Measurements from ENCODE around the gene CFAP20DC.
"Not testable (repeated sequence)": the region's sequence is repeated elsewhere in the genome, so short reads cannot be mapped to it uniquely, and the experiment has no call there.

The CFAP20DC gene

GRCh38 chr3:58864480-58864879, 185.3 kb downstream of the CFAP20DC start:
- H3K4me1 ChIP-seq (ENCODE audit: control insufficient read depth in 2 of 2, insufficient read depth in 2 of 2, low read length in 2 of 2): no peaks in the 10 kb centered on the region
- no peak overlapping the region for H3K4me3 ChIP-seq (ENCODE audit: low read length in 2 of 2)
- H3K9ac ChIP-seq (ENCODE audit: low read depth in 1 of 2, low read length in 2 of 2): no peak overlapping the region
- no peaks in the 10 kb centered on the region for H3K36me3 ChIP-seq (ENCODE audit: control insufficient read depth in 2 of 2, insufficient read depth in 2 of 2, low read length in 2 of 2)
- H3K9me3 ChIP-seq (ENCODE audit: control insufficient read depth in 2 of 2, low read length in 2 of 2): no peaks in the 10 kb centered on the region
- H3K27me3 ChIP-seq (ENCODE audit: control insufficient read depth in 2 of 2, insufficient read depth in 2 of 2, low read length in 2 of 2): no peaks in the 10 kb centered on the region
- H3K27ac ChIP-seq (ENCODE audit: low read depth in 2 of 2, low read length in 2 of 2): no peak overlapping the region

- H3K9me3 ChIP-seq (ENCODE audit: control insufficient read depth in 2 of 2, low read length in 2 of 2): no peaks in the 10 kb centered on the region
- no peaks in the 10 kb centered on the region for H3K36me3 ChIP-seq (ENCODE audit: control insufficient read depth in 2 of 2, insufficient read depth in 2 of 2, low read length in 2 of 2)
- no peaks in the 10 kb centered on the region for H3K4me1 ChIP-seq (ENCODE audit: control insufficient read depth in 2 of 2, insufficient read depth in 2 of 2, low read length in 2 of 2)
- no peaks in the 10 kb centered on the region for H3K27me3 ChIP-seq (ENCODE audit: control insufficient read depth in 2 of 2, insufficient read depth in 2 of 2, low read length in 2 of 2)
- H3K9ac ChIP-seq (ENCODE audit: low read depth in 1 of 2, low read length in 2 of 2): no peak overlapping the region
- H3K27ac ChIP-seq (ENCODE audit: low read depth in 2 of 2, low read length in 2 of 2): no peak overlapping the region
- no peak overlapping the region for H3K4me3 ChIP-seq (ENCODE audit: low read length in 2 of 2)
Measured at GRCh38 chr3:58863206-58863605, 186.6 kb downstream of the CFAP20DC start.

- Histone ChIP-seq H3K36me3 (ENCODE audit: control insufficient read depth in 2 of 2, insufficient read depth in 2 of 2, low read length in 2 of 2) (no peaks in the 10 kb centered on the region), H3K4me1 (ENCODE audit: control insufficient read depth in 2 of 2, insufficient read depth in 2 of 2, low read length in 2 of 2) (no peaks in the 10 kb centered on the region), H3K27ac (ENCODE audit: low read depth in 2 of 2, low read length in 2 of 2) (no peak overlapping the region), H3K9me3 (ENCODE audit: control insufficient read depth in 2 of 2, low read length in 2 of 2) (no peaks in the 10 kb centered on the region), H3K4me3 (ENCODE audit: low read length in 2 of 2) (no peak overlapping the region), H3K9ac (ENCODE audit: low read depth in 1 of 2, low read length in 2 of 2) (no peak overlapping the region), H3K27me3 (ENCODE audit: control insufficient read depth in 2 of 2, insufficient read depth in 2 of 2, low read length in 2 of 2) (no peaks in the 10 kb centered on the region)
Measured at GRCh38 chr3:58861551-58861950, 188.3 kb downstream of the CFAP20DC start.

GRCh38 chr3:58858126-58858525, 191.7 kb downstream of the CFAP20DC start:
- Histone ChIP-seq H3K9me3 (ENCODE audit: control insufficient read depth in 2 of 2, low read length in 2 of 2) (no peaks in the 10 kb centered on the region), H3K4me1 (ENCODE audit: control insufficient read depth in 2 of 2, insufficient read depth in 2 of 2, low read length in 2 of 2) (no peaks in the 10 kb centered on the region), H3K9ac (ENCODE audit: low read depth in 1 of 2, low read length in 2 of 2) (no peak overlapping the region), H3K27ac (ENCODE audit: low read depth in 2 of 2, low read length in 2 of 2) (no peak overlapping the region), H3K36me3 (ENCODE audit: control insufficient read depth in 2 of 2, insufficient read depth in 2 of 2, low read length in 2 of 2) (no peaks in the 10 kb centered on the region), H3K4me3 (ENCODE audit: low read length in 2 of 2) (no peak overlapping the region), H3K27me3 (ENCODE audit: control insufficient read depth in 2 of 2, insufficient read depth in 2 of 2, low read length in 2 of 2) (no peaks in the 10 kb centered on the region)

GRCh38 chr3:58857402-58857801, 192.4 kb downstream of the CFAP20DC start:
- Histone ChIP-seq H3K27me3 (ENCODE audit: control insufficient read depth in 2 of 2, insufficient read depth in 2 of 2, low read length in 2 of 2) (no peaks in the 10 kb centered on the region), H3K9ac (ENCODE audit: low read depth in 1 of 2, low read length in 2 of 2) (no peak overlapping the region), H3K27ac (ENCODE audit: low read depth in 2 of 2, low read length in 2 of 2) (no peak overlapping the region), H3K4me3 (ENCODE audit: low read length in 2 of 2) (no peak overlapping the region), H3K4me1 (ENCODE audit: control insufficient read depth in 2 of 2, insufficient read depth in 2 of 2, low read length in 2 of 2) (no peaks in the 10 kb centered on the region), H3K36me3 (ENCODE audit: control insufficient read depth in 2 of 2, insufficient read depth in 2 of 2, low read length in 2 of 2) (no peaks in the 10 kb centered on the region), H3K9me3 (ENCODE audit: control insufficient read depth in 2 of 2, low read length in 2 of 2) (no peaks in the 10 kb centered on the region)

GRCh38 chr3:58848826-58849225, 201.0 kb downstream of the CFAP20DC start:
- Histone ChIP-seq H3K4me1 (ENCODE audit: control insufficient read depth in 2 of 2, insufficient read depth in 2 of 2, low read length in 2 of 2) (no peaks in the 10 kb centered on the region), H3K36me3 (ENCODE audit: control insufficient read depth in 2 of 2, insufficient read depth in 2 of 2, low read length in 2 of 2) (no peaks in the 10 kb centered on the region), H3K9me3 (ENCODE audit: control insufficient read depth in 2 of 2, low read length in 2 of 2) (no peaks in the 10 kb centered on the region), H3K4me3 (ENCODE audit: low read length in 2 of 2) (no peak overlapping the region), H3K27me3 (ENCODE audit: control insufficient read depth in 2 of 2, insufficient read depth in 2 of 2, low read length in 2 of 2) (no peaks in the 10 kb centered on the region), H3K27ac (ENCODE audit: low read depth in 2 of 2, low read length in 2 of 2) (no peak overlapping the region), H3K9ac (ENCODE audit: low read depth in 1 of 2, low read length in 2 of 2) (no peak overlapping the region)

- not testable (repeated sequence) for H3K4me3 ChIP-seq (ENCODE audit: low read length in 2 of 2); H3K9ac ChIP-seq (ENCODE audit: low read depth in 1 of 2, low read length in 2 of 2); H3K9me3 ChIP-seq (ENCODE audit: control insufficient read depth in 2 of 2, low read length in 2 of 2); H3K27ac ChIP-seq (ENCODE audit: low read depth in 2 of 2, low read length in 2 of 2); H3K4me1 ChIP-seq (ENCODE audit: control insufficient read depth in 2 of 2, insufficient read depth in 2 of 2, low read length in 2 of 2); H3K27me3 ChIP-seq (ENCODE audit: control insufficient read depth in 2 of 2, insufficient read depth in 2 of 2, low read length in 2 of 2); H3K36me3 ChIP-seq (ENCODE audit: control insufficient read depth in 2 of 2, insufficient read depth in 2 of 2, low read length in 2 of 2)
Measured at GRCh38 chr3:58842050-58842747, 207.6 kb downstream of the CFAP20DC start.

- Histone ChIP-seq H3K27ac (ENCODE audit: low read depth in 2 of 2, low read length in 2 of 2) (no peak overlapping the region), H3K4me1 (ENCODE audit: control insufficient read depth in 2 of 2, insufficient read depth in 2 of 2, low read length in 2 of 2) (no peaks in the 10 kb centered on the region), H3K27me3 (ENCODE audit: control insufficient read depth in 2 of 2, insufficient read depth in 2 of 2, low read length in 2 of 2) (no peaks in the 10 kb centered on the region), H3K4me3 (ENCODE audit: low read length in 2 of 2) (no peak overlapping the region), H3K9ac (ENCODE audit: low read depth in 1 of 2, low read length in 2 of 2) (no peak overlapping the region), H3K36me3 (ENCODE audit: control insufficient read depth in 2 of 2, insufficient read depth in 2 of 2, low read length in 2 of 2) (no peaks in the 10 kb centered on the region), H3K9me3 (ENCODE audit: control insufficient read depth in 2 of 2, low read length in 2 of 2) (no peaks in the 10 kb centered on the region)
Measured at GRCh38 chr3:58840949-58841348, 208.9 kb downstream of the CFAP20DC start.

- Histone ChIP-seq H3K9ac (ENCODE audit: low read depth in 1 of 2, low read length in 2 of 2) (no peak overlapping the region), H3K4me1 (ENCODE audit: control insufficient read depth in 2 of 2, insufficient read depth in 2 of 2, low read length in 2 of 2) (no peaks in the 10 kb centered on the region), H3K27me3 (ENCODE audit: control insufficient read depth in 2 of 2, insufficient read depth in 2 of 2, low read length in 2 of 2) (no peaks in the 10 kb centered on the region), H3K36me3 (ENCODE audit: control insufficient read depth in 2 of 2, insufficient read depth in 2 of 2, low read length in 2 of 2) (no peaks in the 10 kb centered on the region), H3K4me3 (ENCODE audit: low read length in 2 of 2) (no peak overlapping the region), H3K9me3 (ENCODE audit: control insufficient read depth in 2 of 2, low read length in 2 of 2) (no peaks in the 10 kb centered on the region), H3K27ac (ENCODE audit: low read depth in 2 of 2, low read length in 2 of 2) (no peak overlapping the region)
Measured at GRCh38 chr3:58839964-58840363, 209.9 kb downstream of the CFAP20DC start.

- Histone ChIP-seq H3K4me3 (ENCODE audit: low read length in 2 of 2) (no peak overlapping the region), H3K4me1 (ENCODE audit: control insufficient read depth in 2 of 2, insufficient read depth in 2 of 2, low read length in 2 of 2) (no peaks in the 10 kb centered on the region), H3K27me3 (ENCODE audit: control insufficient read depth in 2 of 2, insufficient read depth in 2 of 2, low read length in 2 of 2) (no peaks in the 10 kb centered on the region), H3K9ac (ENCODE audit: low read depth in 1 of 2, low read length in 2 of 2) (no peak overlapping the region), H3K27ac (ENCODE audit: low read depth in 2 of 2, low read length in 2 of 2) (no peak overlapping the region), H3K36me3 (ENCODE audit: control insufficient read depth in 2 of 2, insufficient read depth in 2 of 2, low read length in 2 of 2) (no peaks in the 10 kb centered on the region), H3K9me3 (ENCODE audit: control insufficient read depth in 2 of 2, low read length in 2 of 2) (no peaks in the 10 kb centered on the region)
Measured at GRCh38 chr3:58839187-58839586, 210.6 kb downstream of the CFAP20DC start.

- H3K27me3 ChIP-seq (ENCODE audit: control insufficient read depth in 2 of 2, insufficient read depth in 2 of 2, low read length in 2 of 2): no peaks in the 10 kb centered on the region
- no peaks in the 10 kb centered on the region for H3K36me3 ChIP-seq (ENCODE audit: control insufficient read depth in 2 of 2, insufficient read depth in 2 of 2, low read length in 2 of 2)
- H3K9me3 ChIP-seq (ENCODE audit: control insufficient read depth in 2 of 2, low read length in 2 of 2): no peaks in the 10 kb centered on the region
- H3K9ac ChIP-seq (ENCODE audit: low read depth in 1 of 2, low read length in 2 of 2): no peak overlapping the region
- H3K4me1 ChIP-seq (ENCODE audit: control insufficient read depth in 2 of 2, insufficient read depth in 2 of 2, low read length in 2 of 2): no peaks in the 10 kb centered on the region
- H3K27ac ChIP-seq (ENCODE audit: low read depth in 2 of 2, low read length in 2 of 2): no peak overlapping the region
- no peak overlapping the region for H3K4me3 ChIP-seq (ENCODE audit: low read length in 2 of 2)
Measured at GRCh38 chr3:58837856-58838255, 212.0 kb downstream of the CFAP20DC start.
